ENCODE measurements around the gene GLIPR1L1.

DNA sequence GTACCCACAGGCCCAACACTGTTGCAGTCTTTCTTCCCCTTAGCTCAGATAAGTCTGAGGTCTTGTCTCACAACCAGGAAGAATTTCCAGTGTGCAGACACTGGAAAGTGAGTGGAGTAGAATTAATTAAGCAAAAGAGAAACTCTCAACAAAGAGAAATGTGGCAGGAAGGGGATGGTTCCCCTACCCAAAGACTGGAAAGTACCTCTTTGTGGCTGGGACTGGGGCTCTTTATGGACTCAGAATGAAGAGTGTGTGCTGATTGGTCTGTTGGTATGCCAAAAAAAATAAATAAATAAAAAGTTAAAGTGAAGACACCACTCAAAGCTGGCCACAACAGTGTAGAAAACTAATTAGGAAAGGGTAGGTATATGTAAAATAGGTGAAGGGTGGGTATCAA is 26.4 kb downstream of the GLIPR1L1 start:
- TF ChIP-seq POLR2AphosphoS5 (IDR thresholded peaks at IDR 0.05) (no peak), EP300 (IDR thresholded peaks at IDR 0.05) (no peak)
- TF ChIP-seq, protein P1, sequence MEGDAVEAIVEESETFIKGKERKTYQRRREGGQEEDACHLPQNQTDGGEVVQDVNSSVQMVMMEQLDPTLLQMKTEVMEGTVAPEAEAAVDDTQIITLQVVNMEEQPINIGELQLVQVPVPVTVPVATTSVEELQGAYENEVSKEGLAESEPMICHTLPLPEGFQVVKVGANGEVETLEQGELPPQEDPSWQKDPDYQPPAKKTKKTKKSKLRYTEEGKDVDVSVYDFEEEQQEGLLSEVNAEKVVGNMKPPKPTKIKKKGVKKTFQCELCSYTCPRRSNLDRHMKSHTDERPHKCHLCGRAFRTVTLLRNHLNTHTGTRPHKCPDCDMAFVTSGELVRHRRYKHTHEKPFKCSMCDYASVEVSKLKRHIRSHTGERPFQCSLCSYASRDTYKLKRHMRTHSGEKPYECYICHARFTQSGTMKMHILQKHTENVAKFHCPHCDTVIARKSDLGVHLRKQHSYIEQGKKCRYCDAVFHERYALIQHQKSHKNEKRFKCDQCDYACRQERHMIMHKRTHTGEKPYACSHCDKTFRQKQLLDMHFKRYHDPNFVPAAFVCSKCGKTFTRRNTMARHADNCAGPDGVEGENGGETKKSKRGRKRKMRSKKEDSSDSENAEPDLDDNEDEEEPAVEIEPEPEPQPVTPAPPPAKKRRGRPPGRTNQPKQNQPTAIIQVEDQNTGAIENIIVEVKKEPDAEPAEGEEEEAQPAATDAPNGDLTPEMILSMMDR (IDR thresholded peaks at IDR 0.05), result no peak

All from stomach (tissue), 4 donors.